Keratinocyte (primary cell): ENCODE results near the gene TMEFF2. TPM values are rescaled to one million over a fixed set of nuclear protein-coding genes. Genes with fewer than 3 reads are reported as not detected.

Source experiments
- DNase-seq: peaks from one replicate; pipeline ENCODE4 v3.0.0-alpha.2; 2011; ENCODE audit warnings: low read depth, missing footprints, low spot score
- FAIRE-seq: peaks from 2 replicates; lab custom pipeline; 2011; peaks lifted over from hg19 to GRCh38; lab: Jason Lieb, UNC
- H2AFZ ChIP-seq: 2 replicates; pipeline ENCODE4 v1.6.0; 2012; ENCODE audit warnings: low read length, control low read depth, inconsistent platforms; ENCODE audit not compliant: control insufficient read depth
- H3K27ac ChIP-seq: 2 replicates; pipeline ENCODE4 v1.5.1; 2011; ENCODE audit warnings: low read length; ENCODE audit not compliant: control insufficient read depth, insufficient read depth
- H3K27me3 ChIP-seq: 3 replicates; pipeline ENCODE4 v1.6.0; 2011; ENCODE audit warnings: low read length; ENCODE audit not compliant: control insufficient read depth, insufficient read depth; ENCODE audit errors: extremely low read depth
- H3K36me3 ChIP-seq, 2 experiments: 2 replicates in 1 of 2; 3 replicates in 1 of 2; pipeline ENCODE4 v1.5.1; 2011; ENCODE audit warnings: low read length in 2 of 2, mild to moderate bottlenecking in 1 of 2; ENCODE audit not compliant: control insufficient read depth in 2 of 2, insufficient read depth in 2 of 2; ENCODE audit errors: extremely low read depth in 1 of 2
- H3K4me1 ChIP-seq: 3 replicates; pipeline ENCODE4 v1.5.1; 2011; ENCODE audit warnings: low read length; ENCODE audit not compliant: control insufficient read depth, insufficient read depth; ENCODE audit errors: extremely low read depth
- H3K4me2 ChIP-seq: 3 replicates; pipeline ENCODE4 v1.6.0; 2011; ENCODE audit warnings: low read depth, low read length; ENCODE audit not compliant: control insufficient read depth, insufficient read depth; ENCODE audit errors: extremely low read depth
- H3K4me3 ChIP-seq, 3 experiments: fragments of 200-600 bp in 1 of 3; sonication (generic) in 1 of 3; 2 replicates in 2 of 3; 3 replicates in 1 of 3; pipeline ENCODE4 v1.5.1; 2011 to 2016; ENCODE audit warnings: low read length in 3 of 3, mild to moderate bottlenecking in 3 of 3, control low read depth in 2 of 3, inconsistent platforms in 1 of 3, low read depth in 1 of 3, mixed read lengths in 1 of 3, mixed run types in 1 of 3, moderate library complexity in 1 of 3; ENCODE audit not compliant: control insufficient read depth in 2 of 3, insufficient read depth in 2 of 3; ENCODE audit errors: extremely low read depth in 1 of 3
- H3K79me2 ChIP-seq: 2 replicates; pipeline ENCODE4 v1.6.0; 2012; ENCODE audit warnings: low read length; ENCODE audit not compliant: control insufficient read depth, insufficient read depth
- H3K9ac ChIP-seq: 3 replicates; pipeline ENCODE4 v1.6.0; 2011; ENCODE audit warnings: low read length; ENCODE audit not compliant: control insufficient read depth, insufficient read depth; ENCODE audit errors: extremely low read depth
- H3K9me1 ChIP-seq: 3 replicates; pipeline ENCODE4 v1.6.0; 2011; ENCODE audit warnings: low read length; ENCODE audit not compliant: control insufficient read depth, insufficient read depth; ENCODE audit errors: extremely low read depth
- H3K9me3 ChIP-seq: 2 replicates; pipeline ENCODE4 v1.5.1; 2012; ENCODE audit warnings: low read depth, low read length; ENCODE audit not compliant: control insufficient read depth
- H4K20me1 ChIP-seq: 3 replicates; pipeline ENCODE4 v1.6.0; 2011; ENCODE audit warnings: low read length; ENCODE audit not compliant: control insufficient read depth, insufficient read depth; ENCODE audit errors: extremely low read depth
- EZH2 ChIP-seq: IDR thresholded peaks from one replicate; pipeline ENCODE4 v1.6.1; 2012; ENCODE audit warnings: inconsistent platforms, mild to moderate bottlenecking, low read length, moderate library complexity
- dilution Hi-C: fragments of 300-500 bp; cut with MboI; formaldehyde crosslinking; loops from one replicate; pipeline ENCODE4 v1.7.0; 2020; ENCODE audit warnings: low sequenced_read_pairs; ENCODE audit not compliant: extremely low pct_ligation_motif_present
- polyA plus RNA-seq, 5 experiments: library from polyadenylated mRNA; depleted of rRNA in 3 of 5; stranded (reverse) in 3 of 5; stranded (forward) in 1 of 5; unstranded in 1 of 5; fragments of >200 nt; gene quantifications; 1 replicate in 1 of 5; 2 replicates in 3 of 5; 3 replicates in 1 of 5; pipeline versions ENCODE4 v1.2.1 to v1.2.3, GENCODE V29; 2011 to 2012; ENCODE audit warnings: missing spikeins in 2 of 5, low read depth in 1 of 5, low replicate concordance in 1 of 5
- TF ChIP-seq, protein P1 (sequence below), 3 experiments: IDR thresholded peaks in 1 of 3; conservative IDR thresholded peaks in 1 of 3; optimal IDR thresholded peaks in 1 of 3; 2 replicates in 2 of 3; 3 replicates in 1 of 3; pipeline versions ENCODE3 to v1.5.1; 2011; ENCODE audit warnings: low read length in 3 of 3, mild to moderate bottlenecking in 3 of 3, moderate library complexity in 2 of 3, control low read depth in 1 of 3, inconsistent platforms in 1 of 3; ENCODE audit not compliant: insufficient read depth in 2 of 3; ENCODE audit errors: extremely low read depth in 1 of 3

Gene TMEFF2
- polyA plus RNA-seq, 1 donor (not counting 4 experiments of a cell fraction or from before 2014, with no cell fraction given) = not detected

DNA sequence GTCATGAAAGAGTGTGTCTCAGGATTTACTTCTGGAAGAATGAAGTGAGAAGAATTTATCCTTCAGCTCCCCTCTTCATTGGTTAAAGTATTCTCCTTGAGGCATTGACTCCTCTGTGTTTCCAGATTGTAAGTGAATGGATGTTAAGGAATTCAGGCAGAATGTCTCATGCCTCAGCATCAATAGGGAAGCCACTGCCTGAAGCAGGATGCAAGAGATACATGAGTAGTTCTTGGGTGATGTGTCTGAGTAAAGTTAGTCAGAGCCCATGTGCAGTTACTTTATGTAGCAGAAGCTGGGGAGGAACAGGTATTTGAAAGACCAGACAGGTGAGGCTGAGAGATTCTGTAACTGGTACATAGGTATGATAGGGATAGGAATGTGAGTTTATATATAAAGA is 34.0 kb upstream of the TMEFF2 start:
- Histone ChIP-seq H3K4me1 (no peaks in the 10 kb centered on the region), H3K9ac (no peak overlapping the region), H3K79me2 (no peaks in the 10 kb centered on the region), H2AFZ (no peak overlapping the region), H3K27ac (no peak overlapping the region), H3K9me3 (no peaks in the 10 kb centered on the region), H3K9me1 (no peaks in the 10 kb centered on the region), H4K20me1 (no peaks in the 10 kb centered on the region), H3K36me3 (no peaks in the 10 kb centered on the region), H3K4me3 (no peak overlapping the region), H3K27me3 (no peaks in the 10 kb centered on the region), H3K4me2 (no peak overlapping the region)
- no peak for DNase-seq
- no peak for FAIRE-seq
- dilution Hi-C loops = no loop called here
- TF ChIP-seq, protein P1, sequence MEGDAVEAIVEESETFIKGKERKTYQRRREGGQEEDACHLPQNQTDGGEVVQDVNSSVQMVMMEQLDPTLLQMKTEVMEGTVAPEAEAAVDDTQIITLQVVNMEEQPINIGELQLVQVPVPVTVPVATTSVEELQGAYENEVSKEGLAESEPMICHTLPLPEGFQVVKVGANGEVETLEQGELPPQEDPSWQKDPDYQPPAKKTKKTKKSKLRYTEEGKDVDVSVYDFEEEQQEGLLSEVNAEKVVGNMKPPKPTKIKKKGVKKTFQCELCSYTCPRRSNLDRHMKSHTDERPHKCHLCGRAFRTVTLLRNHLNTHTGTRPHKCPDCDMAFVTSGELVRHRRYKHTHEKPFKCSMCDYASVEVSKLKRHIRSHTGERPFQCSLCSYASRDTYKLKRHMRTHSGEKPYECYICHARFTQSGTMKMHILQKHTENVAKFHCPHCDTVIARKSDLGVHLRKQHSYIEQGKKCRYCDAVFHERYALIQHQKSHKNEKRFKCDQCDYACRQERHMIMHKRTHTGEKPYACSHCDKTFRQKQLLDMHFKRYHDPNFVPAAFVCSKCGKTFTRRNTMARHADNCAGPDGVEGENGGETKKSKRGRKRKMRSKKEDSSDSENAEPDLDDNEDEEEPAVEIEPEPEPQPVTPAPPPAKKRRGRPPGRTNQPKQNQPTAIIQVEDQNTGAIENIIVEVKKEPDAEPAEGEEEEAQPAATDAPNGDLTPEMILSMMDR (optimal IDR thresholded peaks at IDR 0.05 in 1 of 3, IDR thresholded peaks at IDR 0.05 in 1 of 3, conservative IDR thresholded peaks at IDR 0.05 in 1 of 3; ENCODE audit: extremely low read depth in 1 of 3, insufficient read depth in 2 of 3, low read length in 3 of 3) = no peak
- TF ChIP-seq EZH2 = no peak

DNA sequence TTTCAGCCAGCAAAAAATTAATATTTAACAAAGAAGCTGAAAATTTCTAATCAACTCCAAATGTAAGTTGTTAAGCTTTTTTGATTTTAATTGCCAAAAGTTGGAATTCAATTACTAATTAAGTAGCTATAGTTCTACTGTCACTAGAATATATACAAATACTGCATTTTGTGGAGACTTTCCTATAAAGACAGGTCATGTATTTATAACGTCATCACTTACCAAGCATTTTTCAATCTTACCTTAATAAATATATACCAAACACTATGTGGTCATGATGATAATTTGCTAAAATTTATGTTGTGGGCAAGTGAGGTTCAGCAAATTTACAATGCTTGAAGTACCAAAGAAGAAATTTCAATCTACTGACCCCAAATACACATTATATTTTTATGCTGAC is 24.2 kb upstream of the TMEFF2 start:
- H3K9me3 ChIP-seq = no peaks in the 10 kb centered on the region
- no peaks in the 10 kb centered on the region for H3K36me3 ChIP-seq
- no peaks in the 10 kb centered on the region for H3K79me2 ChIP-seq
- H2AFZ ChIP-seq = no peak overlapping the region
- no peak overlapping the region for H3K4me2 ChIP-seq
- dilution Hi-C loops = no loop called here
- no peak for DNase-seq
- FAIRE-seq = no peak
- no peaks in the 10 kb centered on the region for H3K9me1 ChIP-seq
- no peak overlapping the region for H3K27ac ChIP-seq
- H3K9ac ChIP-seq = no peak overlapping the region
- no peaks in the 10 kb centered on the region for H3K27me3 ChIP-seq
- no peaks in the 10 kb centered on the region for H3K4me1 ChIP-seq
- TF ChIP-seq, protein P1 (optimal IDR thresholded peaks at IDR 0.05 in 1 of 3, IDR thresholded peaks at IDR 0.05 in 1 of 3, conservative IDR thresholded peaks at IDR 0.05 in 1 of 3; ENCODE audit: extremely low read depth in 1 of 3, insufficient read depth in 2 of 3, low read length in 3 of 3) = no peak
- no peak for TF ChIP-seq EZH2
- no peaks in the 10 kb centered on the region for H4K20me1 ChIP-seq
- no peak overlapping the region for H3K4me3 ChIP-seq
